ENCODE measurements around the gene JAZF1. TPM values are rescaled to one million over a fixed set of nuclear protein-coding genes. Genes with fewer than 3 reads are reported as not detected.

JAZF1 gene
- total and polyA plus RNA-seq, 10 of the 15 experiments (the other 5 are each of a cell fraction or from before 2014, with no cell fraction given): 0.04 to 0.82 (median 0.15) TPM; not detected in 3

- TF ChIP-seq, protein P1, sequence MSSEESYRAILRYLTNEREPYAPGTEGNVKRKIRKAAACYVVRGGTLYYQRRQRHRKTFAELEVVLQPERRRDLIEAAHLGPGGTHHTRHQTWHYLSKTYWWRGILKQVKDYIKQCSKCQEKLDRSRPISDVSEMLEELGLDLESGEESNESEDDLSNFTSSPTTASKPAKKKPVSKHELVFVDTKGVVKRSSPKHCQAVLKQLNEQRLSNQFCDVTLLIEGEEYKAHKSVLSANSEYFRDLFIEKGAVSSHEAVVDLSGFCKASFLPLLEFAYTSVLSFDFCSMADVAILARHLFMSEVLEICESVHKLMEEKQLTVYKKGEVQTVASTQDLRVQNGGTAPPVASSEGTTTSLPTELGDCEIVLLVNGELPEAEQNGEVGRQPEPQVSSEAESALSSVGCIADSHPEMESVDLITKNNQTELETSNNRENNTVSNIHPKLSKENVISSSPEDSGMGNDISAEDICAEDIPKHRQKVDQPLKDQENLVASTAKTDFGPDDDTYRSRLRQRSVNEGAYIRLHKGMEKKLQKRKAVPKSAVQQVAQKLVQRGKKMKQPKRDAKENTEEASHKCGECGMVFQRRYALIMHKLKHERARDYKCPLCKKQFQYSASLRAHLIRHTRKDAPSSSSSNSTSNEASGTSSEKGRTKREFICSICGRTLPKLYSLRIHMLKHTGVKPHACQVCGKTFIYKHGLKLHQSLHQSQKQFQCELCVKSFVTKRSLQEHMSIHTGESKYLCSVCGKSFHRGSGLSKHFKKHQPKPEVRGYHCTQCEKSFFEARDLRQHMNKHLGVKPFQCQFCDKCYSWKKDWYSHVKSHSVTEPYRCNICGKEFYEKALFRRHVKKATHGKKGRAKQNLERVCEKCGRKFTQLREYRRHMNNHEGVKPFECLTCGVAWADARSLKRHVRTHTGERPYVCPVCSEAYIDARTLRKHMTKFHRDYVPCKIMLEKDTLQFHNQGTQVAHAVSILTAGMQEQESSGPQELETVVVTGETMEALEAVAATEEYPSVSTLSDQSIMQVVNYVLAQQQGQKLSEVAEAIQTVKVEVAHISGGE (CRISPR knock-in tag; IDR thresholded peaks at IDR 0.05): no peak
- TF ChIP-seq NR2F1 (conservative IDR thresholded peaks at IDR 0.05) (no peak), ASH2L (IDR thresholded peaks at IDR 0.05; ENCODE audit: borderline replicate concordance, low read depth) (no peak), E4F1 (IDR thresholded peaks at IDR 0.05; ENCODE audit: borderline replicate concordance, partially characterized antibody) (no peak), LARP7 (IDR thresholded peaks at IDR 0.05) (no peak), SUPT20H (IDR thresholded peaks at IDR 0.05; ENCODE audit: borderline replicate concordance, control insufficient read depth, low read depth, low read length) (no peak), ZZZ3 (IDR thresholded peaks at IDR 0.05; ENCODE audit: control insufficient read depth, insufficient read length, low read depth) (no peak), IKZF1 (conservative IDR thresholded peaks at IDR 0.05) (no peak), STAT1 (conservative IDR thresholded peaks at IDR 0.05) (no peak)
Measured at GRCh38 chr7:28083164-28083997, 97.2 kb downstream of the JAZF1 start (continued).
